Mononuclear cell (primary cell): ENCODE results near the gene GLRX5. TPM values are rescaled to one million over a fixed set of nuclear protein-coding genes. Genes with fewer than 3 reads are reported as not detected.

ENCODE experiments used
- H3K27me3 ChIP-seq: 2 replicates; pipeline ENCODE4 v1.6.0; 2011; ENCODE audit warnings: low read length, control low read depth; ENCODE audit not compliant: insufficient read depth
- H3K4me1 ChIP-seq: 2 replicates; pipeline ENCODE4 v1.5.1; 2011; ENCODE audit warnings: mild to moderate bottlenecking, low read length, control low read depth; ENCODE audit not compliant: insufficient read depth
- H3K4me3 ChIP-seq: 2 replicates; pipeline ENCODE4 v1.5.1; 2011; ENCODE audit warnings: mild to moderate bottlenecking, low read length, moderate library complexity
- H3K9me3 ChIP-seq: 2 replicates; pipeline ENCODE4 v1.5.1; 2011; ENCODE audit warnings: low read depth, mild to moderate bottlenecking, control low read depth, low read length
- total RNA-seq: library from RNA; depleted of rRNA; stranded (reverse); fragments of >200 nt; gene quantifications from one replicate; pipeline ENCODE4 v1.2.3, GENCODE V29; 2012

Gene GLRX5
- total RNA-seq, 1 donor: 14.4 TPM

DNA sequence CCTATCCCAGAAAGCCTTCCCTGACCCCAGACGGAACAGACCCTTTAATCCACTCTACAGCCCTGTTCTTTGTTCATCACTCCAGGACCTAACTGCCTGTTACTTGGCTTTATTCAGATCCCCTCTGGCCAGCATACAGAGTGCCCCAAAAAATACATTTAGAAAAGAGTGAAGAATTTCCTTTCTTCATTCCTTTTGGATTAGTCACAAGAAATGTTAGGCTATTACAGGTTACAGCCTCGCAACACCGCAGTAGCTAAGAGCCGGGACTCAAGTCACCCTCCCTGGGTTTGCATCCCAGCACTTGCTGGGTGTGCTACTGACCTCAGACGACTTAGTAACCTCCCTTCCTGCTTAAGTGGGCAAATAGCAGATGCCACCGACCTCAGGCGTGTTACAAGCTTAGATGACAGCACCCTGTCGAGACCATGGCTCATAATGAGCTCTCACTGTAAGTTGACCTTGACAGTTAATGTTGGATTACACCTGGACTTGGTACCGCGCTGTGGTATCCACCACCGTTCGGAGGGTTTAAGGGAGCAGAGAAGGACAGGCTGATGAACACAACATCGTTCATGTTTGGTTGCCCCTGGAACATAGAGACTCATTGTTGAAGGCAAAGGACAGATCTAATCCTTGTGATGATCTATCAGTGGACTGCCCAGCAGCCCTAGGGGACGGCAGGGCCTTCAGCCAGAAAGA, 12.9 kb downstream of the GLRX5 start:
- no peaks in the 10 kb centered on the region for H3K9me3 ChIP-seq
- H3K4me1 ChIP-seq: no peaks in the 10 kb centered on the region
- H3K4me3 ChIP-seq: no peak overlapping the region
- no peaks in the 10 kb centered on the region for H3K27me3 ChIP-seq

DNA sequence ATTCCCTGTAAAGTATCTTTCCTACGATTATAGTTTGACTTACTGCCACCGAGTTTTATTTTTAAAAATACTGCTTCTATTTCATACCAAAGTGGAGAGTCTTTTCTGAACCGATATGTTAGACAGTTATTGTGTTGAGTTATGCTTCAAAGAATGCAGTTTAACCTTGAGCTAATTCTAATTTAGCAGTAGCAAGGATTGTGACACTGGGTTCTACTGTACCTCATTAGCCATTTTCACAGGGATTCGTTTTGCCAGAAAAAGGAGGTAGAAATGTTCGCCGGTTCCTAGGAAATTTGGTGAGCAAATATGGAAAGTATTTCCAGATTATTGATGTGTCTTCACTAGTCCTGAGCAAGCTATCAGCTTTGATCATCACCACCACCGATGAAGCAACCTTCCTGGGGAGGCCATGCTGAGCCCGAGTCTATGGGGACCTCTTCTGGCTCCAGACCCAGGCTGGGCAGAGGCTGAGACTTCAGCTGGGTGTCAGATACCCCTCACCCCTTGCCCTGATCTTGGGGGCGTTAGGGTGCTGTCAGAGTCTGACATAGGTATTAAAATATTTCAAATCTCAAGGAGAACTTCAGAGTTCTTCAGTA, 13.6 kb downstream of the GLRX5 start:
- Histone ChIP-seq H3K4me3 (no peak overlapping the region), H3K27me3 (no peaks in the 10 kb centered on the region), H3K9me3 (no peaks in the 10 kb centered on the region), H3K4me1 (no peaks in the 10 kb centered on the region)

DNA sequence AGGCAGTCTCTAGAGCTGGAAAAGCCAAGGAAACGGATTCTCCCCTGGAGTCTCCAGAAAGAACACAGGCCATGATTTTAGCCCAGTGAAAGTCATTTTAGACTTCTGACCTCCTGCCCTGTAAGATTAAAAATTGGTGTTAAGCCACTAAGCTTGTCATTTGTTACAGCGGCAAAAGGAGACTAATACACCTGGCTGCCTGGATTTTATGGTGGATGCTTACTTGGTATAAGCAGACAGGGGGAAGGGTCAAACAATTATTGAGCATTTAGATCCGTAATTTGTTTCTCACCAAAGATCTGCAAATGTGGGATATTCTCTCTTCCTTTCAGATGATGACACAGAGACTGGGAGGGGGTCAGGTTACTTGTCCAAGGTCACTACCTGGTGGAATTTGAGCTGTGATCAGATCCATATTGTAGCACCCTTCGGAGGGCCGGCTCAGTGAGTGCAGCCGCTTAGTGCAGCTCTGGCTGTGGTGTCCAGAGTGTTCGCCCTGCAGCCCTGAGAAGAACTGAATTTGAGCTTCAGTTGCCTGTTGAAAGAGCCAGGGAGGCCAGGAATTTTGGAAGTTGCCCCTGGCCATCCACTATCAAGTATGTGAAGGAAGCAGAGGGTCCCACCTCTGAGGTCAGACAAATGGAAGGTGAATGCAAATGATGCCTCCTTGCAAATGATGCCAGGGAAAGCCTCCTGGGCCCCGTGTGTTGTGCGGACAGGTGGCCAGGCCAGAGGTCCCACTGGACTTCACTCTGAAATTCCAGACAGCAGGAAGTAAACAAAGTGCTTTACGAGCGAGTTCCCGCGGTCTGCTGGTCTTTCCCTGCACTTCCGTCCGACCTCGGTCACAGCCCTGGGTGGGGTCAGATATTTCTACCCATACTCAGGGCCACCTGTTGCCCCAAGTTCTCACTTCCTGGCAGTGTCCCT, 15.1 kb downstream of the GLRX5 start:
- Histone ChIP-seq H3K9me3 (no peaks in the 10 kb centered on the region), H3K4me1 (no peaks in the 10 kb centered on the region), H3K4me3 (no peak overlapping the region), H3K27me3 (no peaks in the 10 kb centered on the region)

GRCh38 chr14:95551435-95551834, 16.6 kb downstream of the GLRX5 start:
- Histone ChIP-seq H3K9me3 (no peaks in the 10 kb centered on the region), H3K4me3 (no peak overlapping the region), H3K4me1 (no peaks in the 10 kb centered on the region), H3K27me3 (no peaks in the 10 kb centered on the region)

- Histone ChIP-seq H3K4me3 (no peak overlapping the region), H3K9me3 (no peaks in the 10 kb centered on the region), H3K4me1 (no peaks in the 10 kb centered on the region), H3K27me3 (no peaks in the 10 kb centered on the region)
These were observed 18.3 kb downstream of the GLRX5 start for GRCh38 chr14:95553141-95553540.

GRCh38 chr14:95555053-95555452, 20.2 kb downstream of the GLRX5 start:
- no peak overlapping the region for H3K4me3 ChIP-seq
- no peaks in the 10 kb centered on the region for H3K27me3 ChIP-seq
- H3K9me3 ChIP-seq: no peaks in the 10 kb centered on the region
- no peaks in the 10 kb centered on the region for H3K4me1 ChIP-seq

GRCh38 chr14:95557291-95557690, 22.4 kb downstream of the GLRX5 start:
- H3K9me3 ChIP-seq: no peaks in the 10 kb centered on the region
- no peaks in the 10 kb centered on the region for H3K27me3 ChIP-seq
- H3K4me1 ChIP-seq: no peaks in the 10 kb centered on the region
- no peak overlapping the region for H3K4me3 ChIP-seq

- Histone ChIP-seq H3K9me3 (no peaks in the 10 kb centered on the region), H3K27me3 (no peaks in the 10 kb centered on the region)
These were observed 23.0 kb downstream of the GLRX5 start for GRCh38 chr14:95557832-95558231.

DNA sequence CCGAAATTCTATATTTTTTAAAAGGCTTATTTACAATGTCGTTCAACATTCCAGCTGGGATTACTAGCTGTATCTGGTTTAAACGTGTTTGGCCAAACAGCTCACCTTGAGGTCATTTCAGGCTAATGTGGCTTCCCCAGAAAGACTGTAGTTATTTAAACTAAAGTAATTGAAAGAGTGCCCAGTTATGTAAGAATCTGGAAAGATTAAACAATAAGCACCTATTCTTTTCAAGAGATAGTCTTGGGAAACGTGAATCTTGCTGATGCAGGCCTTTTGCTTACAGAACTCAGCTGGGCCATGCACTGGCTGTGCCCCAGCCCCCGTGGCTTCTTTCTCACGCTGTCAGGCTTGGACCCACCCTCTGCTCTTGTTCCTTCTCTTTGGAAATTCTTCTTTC, 24.4 kb downstream of the GLRX5 start:
- no peak overlapping the region for H3K4me3 ChIP-seq
- H3K27me3 ChIP-seq: no peaks in the 10 kb centered on the region
- no peaks in the 10 kb centered on the region for H3K9me3 ChIP-seq
- H3K4me1 ChIP-seq: no peaks in the 10 kb centered on the region

More at GRCh38 chr14:95557832-95558231, 23.0 kb downstream of the GLRX5 start:
- no peaks in the 10 kb centered on the region for H3K4me1 ChIP-seq
- no peak overlapping the region for H3K4me3 ChIP-seq

DNA sequence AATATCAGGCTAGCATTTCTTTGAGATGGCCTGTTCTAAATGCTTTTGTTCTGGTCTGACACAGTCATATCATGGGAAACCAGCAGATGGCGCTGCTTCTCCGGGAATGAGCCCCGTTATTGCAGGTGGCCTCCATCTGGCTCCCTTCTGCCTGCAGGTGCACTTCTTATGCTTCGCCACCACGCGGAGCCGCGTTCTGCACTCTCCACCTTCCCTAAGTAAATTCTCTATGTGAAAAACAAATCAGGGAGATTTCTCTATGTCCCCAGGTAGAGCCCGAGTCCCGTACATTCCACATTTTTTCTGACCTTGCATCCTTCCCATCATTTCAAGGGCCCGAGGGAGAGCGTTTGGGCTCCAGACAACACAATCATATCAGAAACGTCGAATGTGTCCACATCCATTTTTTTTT, 26.2 kb downstream of the GLRX5 start:
- H3K4me3 ChIP-seq: no peak overlapping the region
- H3K4me1 ChIP-seq: no peaks in the 10 kb centered on the region
- H3K9me3 ChIP-seq: no peaks in the 10 kb centered on the region
- H3K27me3 ChIP-seq: no peaks in the 10 kb centered on the region

DNA sequence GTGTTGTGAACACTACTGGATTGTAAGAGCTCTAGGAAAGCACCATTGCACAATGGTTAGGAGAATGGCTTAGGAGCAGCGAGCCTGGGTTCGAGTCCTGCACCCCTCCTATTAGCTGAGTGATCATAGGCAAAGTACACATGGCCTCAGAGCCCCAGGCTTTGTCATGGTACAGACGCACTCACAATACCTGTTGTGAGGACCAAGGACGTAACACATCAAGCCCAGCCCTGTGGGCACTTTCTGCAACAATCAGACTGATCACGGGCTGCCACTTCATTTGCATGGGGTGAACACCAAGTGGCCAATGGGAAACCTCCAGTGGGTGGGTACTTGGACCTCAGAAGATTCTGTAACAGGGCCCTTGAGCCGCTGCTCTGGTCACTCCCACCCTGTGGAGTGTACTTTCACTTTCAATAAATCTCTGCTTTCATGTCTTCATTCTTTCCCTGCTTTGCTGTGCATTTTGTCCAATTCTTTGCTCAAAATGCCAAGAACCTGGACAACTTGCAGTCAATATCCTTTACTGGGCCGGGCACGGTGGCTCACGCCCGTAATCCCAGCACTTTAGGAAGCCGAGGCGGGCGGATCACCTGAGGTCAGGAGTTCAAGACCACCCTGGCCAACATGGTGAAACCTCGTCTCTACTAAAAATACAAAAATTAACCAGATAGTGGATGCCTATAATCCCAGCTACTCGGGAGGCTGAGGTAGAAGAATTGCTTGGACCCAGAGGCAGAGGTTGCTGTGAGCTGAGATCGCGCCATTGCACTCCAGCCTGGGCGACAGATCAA, 28.2 kb downstream of the GLRX5 start:
- no peaks in the 10 kb centered on the region for H3K9me3 ChIP-seq
- no peak overlapping the region for H3K4me3 ChIP-seq
- no peaks in the 10 kb centered on the region for H3K4me1 ChIP-seq
- no peaks in the 10 kb centered on the region for H3K27me3 ChIP-seq

DNA sequence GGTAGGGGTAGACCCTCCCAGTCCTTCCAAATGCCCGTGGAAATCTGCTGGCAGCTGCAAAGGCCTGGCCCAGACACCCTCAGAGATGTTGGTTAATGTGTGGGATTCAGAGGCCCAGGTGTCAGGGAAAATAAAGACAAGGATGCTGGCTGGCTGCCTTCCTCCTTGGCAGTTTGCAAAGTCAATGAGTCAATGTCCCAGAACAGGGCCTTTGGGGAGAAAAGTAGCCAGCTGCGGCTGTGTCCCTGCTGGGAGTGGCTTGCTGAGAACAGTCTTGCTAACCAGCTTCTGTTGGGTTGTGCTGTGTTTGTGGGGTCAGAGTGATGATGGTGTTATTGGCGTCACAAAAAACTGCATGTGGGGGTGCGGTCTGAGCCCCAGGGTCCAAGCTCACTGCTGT, 29.2 kb downstream of the GLRX5 start:
- no peaks in the 10 kb centered on the region for H3K4me1 ChIP-seq
- H3K9me3 ChIP-seq: no peaks in the 10 kb centered on the region
- no peaks in the 10 kb centered on the region for H3K27me3 ChIP-seq
- no peak overlapping the region for H3K4me3 ChIP-seq

DNA sequence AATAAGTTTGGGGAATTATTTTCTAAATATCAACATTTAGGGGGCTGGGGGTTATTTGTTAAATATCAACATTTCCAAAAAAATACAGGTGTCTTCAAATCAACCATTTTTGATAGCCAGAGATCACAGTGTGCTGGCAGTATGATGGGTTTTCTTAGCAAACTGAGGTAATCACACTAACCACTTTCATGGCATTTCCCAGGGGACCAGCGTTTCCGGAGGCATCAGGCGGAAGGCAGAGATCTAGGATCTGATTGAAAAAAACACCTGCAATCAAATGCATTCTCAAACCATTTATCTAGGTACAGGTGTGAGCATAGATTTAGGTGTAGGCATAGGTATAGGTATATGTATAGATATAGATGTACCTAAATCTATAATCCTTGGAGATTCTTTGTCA, 34.6 kb downstream of the GLRX5 start:
- H3K4me1 ChIP-seq: no peaks in the 10 kb centered on the region
- H3K9me3 ChIP-seq: no peaks in the 10 kb centered on the region
- no peak overlapping the region for H3K4me3 ChIP-seq
- H3K27me3 ChIP-seq: no peaks in the 10 kb centered on the region

DNA sequence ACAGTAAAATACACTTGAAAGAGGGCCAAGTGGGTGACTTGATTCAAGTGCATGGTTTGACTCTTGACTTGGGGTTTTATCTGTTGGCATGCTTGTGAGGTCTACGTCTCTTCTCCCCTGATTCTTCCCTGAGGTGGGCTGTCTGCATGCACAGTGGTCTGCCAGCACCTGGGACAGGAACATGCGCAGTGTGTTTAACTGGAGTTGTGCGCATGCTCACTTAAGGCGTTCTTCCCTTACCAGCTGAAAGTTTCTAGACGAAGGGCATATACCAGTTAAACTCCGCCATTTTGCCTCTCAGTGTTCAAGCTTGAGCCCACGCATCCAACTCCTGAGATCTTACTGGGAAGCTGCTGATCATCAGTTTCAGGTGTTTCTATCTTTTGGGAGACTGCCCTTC, 38.5 kb downstream of the GLRX5 start:
- Histone ChIP-seq H3K27me3 (no peaks in the 10 kb centered on the region), H3K4me1 (no peaks in the 10 kb centered on the region), H3K9me3 (no peaks in the 10 kb centered on the region), H3K4me3 (no peak overlapping the region)
